GM12872 (cell line): ENCODE measurements around the gene GPR137B.

ENCODE experiments used
- CTCF ChIP-seq: IDR thresholded peaks from 3 replicates; pipeline ENCODE4 v1.5.1; 2011; ENCODE audit warnings: low read depth, mild to moderate bottlenecking, low read length, moderate library complexity; ENCODE audit not compliant: insufficient read depth

Gene GPR137B

GRCh38 chr1:236154671-236155398, 12.5 kb downstream of the GPR137B start:
- no peak for TF ChIP-seq CTCF

GRCh38 chr1:236155399-236155767, 13.0 kb downstream of the GPR137B start:
- TF ChIP-seq CTCF, result no peak

DNA sequence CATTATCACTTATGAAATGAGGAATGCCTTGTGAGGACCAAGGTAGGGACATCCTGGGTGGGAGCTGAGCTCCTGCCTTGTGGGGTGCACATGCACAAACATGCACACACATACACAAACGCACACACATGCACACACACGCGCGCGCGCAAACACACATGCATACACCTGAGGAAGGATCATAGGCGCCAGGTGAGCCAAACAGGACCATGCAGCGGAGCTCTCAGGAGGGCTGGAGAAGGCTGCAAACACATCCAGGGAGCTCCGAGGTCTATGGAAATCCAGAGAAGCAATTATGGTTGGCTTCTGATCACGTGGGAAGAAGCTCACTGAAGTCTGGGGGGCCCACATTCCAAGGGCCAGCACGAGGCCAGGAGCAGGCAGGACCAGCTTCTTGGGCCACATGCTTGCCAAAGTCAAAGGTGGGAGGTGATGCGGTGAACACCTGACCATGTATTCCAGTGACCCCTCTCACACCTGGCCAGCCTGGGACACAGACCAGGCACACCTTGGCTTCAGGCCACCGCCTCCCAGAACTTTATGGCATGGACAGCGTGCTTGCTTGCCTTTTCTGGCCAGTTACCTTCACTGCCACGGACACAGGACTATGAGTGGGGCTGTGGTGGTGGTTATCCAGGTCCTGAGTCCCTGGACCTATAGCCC, 13.6 kb downstream of the GPR137B start:
- no peak for TF ChIP-seq CTCF

GRCh38 chr1:236156512-236157208, 14.3 kb downstream of the GPR137B start:
- no peak for TF ChIP-seq CTCF

- TF ChIP-seq CTCF, result 0 out of 3 replicates have a peak, but pooled peaks have one; percentile 21
Measured at GRCh38 chr1:236158072-236158471, 15.7 kb downstream of the GPR137B start.

DNA sequence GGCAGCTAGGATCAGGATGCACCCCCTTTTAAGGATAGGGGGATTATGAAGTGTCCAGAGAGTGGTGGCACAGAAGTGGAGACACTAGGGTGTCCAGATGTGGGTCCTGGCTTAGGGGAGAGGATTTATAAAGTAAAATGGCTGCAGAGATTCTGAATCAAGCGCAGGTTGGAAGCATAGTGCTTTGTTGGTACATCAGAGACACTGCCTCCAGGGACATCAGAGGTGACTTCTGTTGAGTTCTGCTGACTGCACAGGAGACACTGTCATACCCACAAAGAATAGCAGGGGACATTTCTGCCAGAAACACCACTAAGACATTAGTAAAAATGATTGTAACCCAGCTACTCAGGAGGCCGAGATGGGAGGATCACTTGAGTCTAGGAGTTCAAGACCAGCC, 16.4 kb downstream of the GPR137B start:
- TF ChIP-seq CTCF, result no peak
